Astrocyte (in vitro differentiated cells and primary cell): ENCODE results near the gene PEX7. TPM values are rescaled to one million over a fixed set of nuclear protein-coding genes. Genes with fewer than 3 reads are reported as not detected.

Experiments used
- DNase-seq: peaks from one replicate; pipeline ENCODE4 v3.0.0-alpha.2; 2010; ENCODE audit warnings: low read depth
- FAIRE-seq: peaks from 2 replicates; lab custom pipeline; 2011; peaks lifted over from hg19 to GRCh38; lab: Jason Lieb, UNC
- H2AFZ ChIP-seq: 2 replicates; pipeline ENCODE4 v1.6.0; 2012; ENCODE audit warnings: low read depth, low read length, inconsistent platforms
- H3K27ac ChIP-seq: 2 replicates; pipeline ENCODE4 v1.5.1; 2011; ENCODE audit warnings: low read depth, low read length, inconsistent platforms
- H3K27me3 ChIP-seq: 2 replicates; pipeline ENCODE4 v1.6.0; 2011; ENCODE audit warnings: low read length, inconsistent platforms; ENCODE audit not compliant: insufficient read depth
- H3K36me3 ChIP-seq: 2 replicates; pipeline ENCODE4 v1.5.1; 2011; ENCODE audit warnings: low read length, inconsistent platforms; ENCODE audit not compliant: insufficient read depth
- H3K4me1 ChIP-seq: 2 replicates; pipeline ENCODE4 v1.5.1; 2011; ENCODE audit warnings: low read length, inconsistent platforms; ENCODE audit not compliant: insufficient read depth
- H3K4me2 ChIP-seq: 2 replicates; pipeline ENCODE4 v1.6.0; 2012; ENCODE audit warnings: low read length, inconsistent platforms
- H3K4me3 ChIP-seq: 2 replicates; pipeline ENCODE4 v1.5.1; 2011; ENCODE audit warnings: low read depth, mild to moderate bottlenecking, low read length, inconsistent platforms; ENCODE audit not compliant: insufficient read depth
- H3K79me2 ChIP-seq: 2 replicates; pipeline ENCODE4 v1.6.0; 2012; ENCODE audit warnings: mild to moderate bottlenecking, low read length, inconsistent platforms; ENCODE audit not compliant: insufficient read depth
- H3K9ac ChIP-seq: 2 replicates; pipeline ENCODE4 v1.6.0; 2012; ENCODE audit warnings: mild to moderate bottlenecking, low read length, inconsistent platforms
- H3K9me3 ChIP-seq: 2 replicates; pipeline ENCODE4 v1.5.1; 2012; ENCODE audit warnings: low read depth, mild to moderate bottlenecking, low read length, inconsistent platforms; ENCODE audit not compliant: insufficient read depth
- H4K20me1 ChIP-seq: 2 replicates; pipeline ENCODE4 v1.6.0; 2012; ENCODE audit warnings: low read length, inconsistent platforms; ENCODE audit not compliant: insufficient read depth
- H3K27ac Mint-ChIP-seq: one replicate; pipeline ENCODE4 v1.8.0; 2021; ENCODE audit warnings: mild to moderate bottlenecking, mixed read lengths; ENCODE audit not compliant: unreplicated experiment
- H3K27me3 Mint-ChIP-seq: one replicate; pipeline ENCODE4 v1.8.0; 2021; ENCODE audit warnings: low read depth, mixed read lengths; ENCODE audit not compliant: unreplicated experiment
- H3K36me3 Mint-ChIP-seq: one replicate; pipeline ENCODE4 v1.8.0; 2021; ENCODE audit warnings: low read depth, mixed read lengths; ENCODE audit not compliant: unreplicated experiment
- H3K4me1 Mint-ChIP-seq: one replicate; pipeline ENCODE4 v1.8.0; 2021; ENCODE audit warnings: low read depth, mixed read lengths; ENCODE audit not compliant: unreplicated experiment
- H3K4me3 Mint-ChIP-seq: one replicate; pipeline ENCODE4 v1.8.0; 2021; ENCODE audit warnings: mild to moderate bottlenecking, moderate library complexity, mixed read lengths; ENCODE audit not compliant: unreplicated experiment
- H3K9me3 Mint-ChIP-seq: one replicate; pipeline ENCODE4 v1.8.0; 2021; ENCODE audit warnings: mild to moderate bottlenecking, mixed read lengths; ENCODE audit not compliant: unreplicated experiment
- CTCF ChIP-seq: IDR thresholded peaks from 2 replicates; pipeline ENCODE4 v1.5.1; 2011; ENCODE audit warnings: low read depth, mild to moderate bottlenecking, inconsistent platforms, low read length, moderate library complexity; ENCODE audit not compliant: insufficient read depth
- EZH2 ChIP-seq: IDR thresholded peaks from 2 replicates; pipeline ENCODE4 v1.6.1; 2012; ENCODE audit warnings: mild to moderate bottlenecking, low read length, inconsistent platforms; ENCODE audit not compliant: insufficient read depth
- total RNA-seq: library from RNA; stranded (reverse); gene quantifications from 2 replicates; pipeline ENCODE4 v1.2.1, GENCODE V29; 2021

Gene PEX7
- total RNA-seq, 1 donor from 2014 or later, result 4.8 TPM

- H3K4me1 ChIP-seq, result no peaks in the 10 kb centered on the region
- H3K36me3 Mint-ChIP-seq, result no peaks in the 10 kb centered on the region
- FAIRE-seq, result no peak
- no peak for TF ChIP-seq EZH2
- TF ChIP-seq CTCF, result no peak
- H3K27me3 Mint-ChIP-seq, result no peaks in the 10 kb centered on the region
- H3K4me1 Mint-ChIP-seq, result peaks cover 6% of the 10 kb centered on the region
- H3K27me3 ChIP-seq, result no peaks in the 10 kb centered on the region
- H3K9ac ChIP-seq, result no peak overlapping the region
- H3K9me3 Mint-ChIP-seq, result no peaks in the 10 kb centered on the region
- DNase-seq, result no peak
- H3K4me3 Mint-ChIP-seq, result no peak overlapping the region
- H4K20me1 ChIP-seq, result no peaks in the 10 kb centered on the region
- H3K9me3 ChIP-seq, result no peaks in the 10 kb centered on the region
- no peak overlapping the region for H3K27ac ChIP-seq
- no peak overlapping the region for H3K27ac Mint-ChIP-seq
- no peak overlapping the region for H3K4me2 ChIP-seq
- no peak overlapping the region for H2AFZ ChIP-seq
- H3K4me3 ChIP-seq, result no peak overlapping the region
- H3K79me2 ChIP-seq, result no peaks in the 10 kb centered on the region
- no peaks in the 10 kb centered on the region for H3K36me3 ChIP-seq
Measured at GRCh38 chr6:136889271-136890193, 67.1 kb downstream of the PEX7 start.

GRCh38 chr6:136890194-136890839 is 67.9 kb downstream of the PEX7 start:
- Histone ChIP-seq H3K4me1 (no peaks in the 10 kb centered on the region), H3K9me3 (no peaks in the 10 kb centered on the region), H3K4me2 (no peak overlapping the region), H3K4me3 (no peak overlapping the region), H3K79me2 (no peaks in the 10 kb centered on the region), H2AFZ (no peak overlapping the region), H3K27me3 (no peaks in the 10 kb centered on the region), H4K20me1 (no peaks in the 10 kb centered on the region), H3K9ac (no peak overlapping the region), H3K36me3 (no peaks in the 10 kb centered on the region), H3K27ac (no peak overlapping the region)
- TF ChIP-seq EZH2, result no peak
- TF ChIP-seq CTCF, result no peak
- FAIRE-seq, result no peak
- H3K4me1 Mint-ChIP-seq, result peaks cover 6% of the 10 kb centered on the region
- no peak overlapping the region for H3K27ac Mint-ChIP-seq
- no peaks in the 10 kb centered on the region for H3K36me3 Mint-ChIP-seq
- no peaks in the 10 kb centered on the region for H3K27me3 Mint-ChIP-seq
- no peak for DNase-seq
- no peak overlapping the region for H3K4me3 Mint-ChIP-seq
- H3K9me3 Mint-ChIP-seq, result no peaks in the 10 kb centered on the region
